GM12878 (cell line): ENCODE data around the gene NFASC. TPM values are rescaled to one million over a fixed set of nuclear protein-coding genes. Genes with fewer than 3 reads are reported as not detected.

Experiments used
- ATAC-seq: fragments of 200-7000 bp; cut with Tn5 transposase; 3 replicates; pipeline ENCODE4 v1.9.1; 2020; ENCODE audit warnings: mild to moderate bottlenecking, moderate library complexity
- BruUV-seq: library from RNA; stranded (reverse); fragments of 400-500 nt; replicated peaks from 2 replicates; lab custom pipeline; 2021; lab: Mats Ljungman, UMichigan
- CTCF ChIA-PET: fragments of 300-600 bp; sonication (Branson Sonifier 250); formaldehyde crosslinking; extraction: SDS; loops from one replicate; lab custom pipeline; 2021; ENCODE audit warnings: inconsistent platforms; lab: Yijun Ruan, JAX
- POLR2A ChIA-PET: fragments of 350-600 bp; formaldehyde crosslinking; extraction: SDS; loops from one replicate; lab custom pipeline; 2021; ENCODE audit warnings: inconsistent platforms; lab: Charles Lee
- RAD21 ChIA-PET: fragments of 300-600 bp; sonication (Branson Sonifier 250); formaldehyde crosslinking; loops from one replicate; lab custom pipeline; 2023; ENCODE audit warnings: antibody characterized with exemption; ENCODE audit not compliant: unreplicated experiment; lab: Charles Lee
- SMC1A ChIA-PET: fragments of 300-600 bp; sonication (Branson Sonifier 250); formaldehyde crosslinking; loops from one replicate; lab custom pipeline; 2023; ENCODE audit not compliant: unreplicated experiment, uncharacterized antibody; lab: Charles Lee
- DNase-seq: peaks from one replicate; pipeline ENCODE4 v3.0.0-alpha.2; 2011; ENCODE audit warnings: low read depth, low spot score
- FAIRE-seq: peaks from 3 replicates; lab custom pipeline; 2011; peaks lifted over from hg19 to GRCh38; lab: Jason Lieb, UNC
- H2AFZ ChIP-seq: 2 replicates; pipeline ENCODE4 v1.6.0; 2011; ENCODE audit warnings: low read depth, low read length, control low read depth; ENCODE audit not compliant: control insufficient read depth
- H3K27ac ChIP-seq: 2 replicates; pipeline ENCODE4 v1.5.1; 2011; ENCODE audit warnings: control low read depth; ENCODE audit not compliant: control insufficient read depth, insufficient read depth
- H3K27me3 ChIP-seq, 2 experiments: replicated peaks in 1 of 2; 2 replicates each; pipeline versions ENCODE4 v1.6.0 to v1.6.1; 2011; ENCODE audit warnings: low read length in 1 of 2; ENCODE audit not compliant: control insufficient read depth in 2 of 2, insufficient read depth in 2 of 2
- H3K36me3 ChIP-seq, 2 experiments: 2 replicates each; pipeline ENCODE4 v1.5.1; 2011; ENCODE audit warnings: low read length in 1 of 2; ENCODE audit not compliant: control insufficient read depth in 2 of 2, insufficient read depth in 2 of 2
- H3K4me1 ChIP-seq: 2 replicates; pipeline ENCODE4 v1.6.1; 2011; ENCODE audit warnings: mild to moderate bottlenecking, low read length, moderate library complexity, mixed read lengths; ENCODE audit not compliant: control insufficient read depth, insufficient read depth
- H3K4me2 ChIP-seq: 2 replicates; pipeline ENCODE4 v1.6.0; 2011; ENCODE audit warnings: control low read depth; ENCODE audit not compliant: control insufficient read depth, insufficient read depth
- H3K4me3 ChIP-seq: fragments of 200-600 bp; sonication (generic); 2 replicates; pipeline ENCODE4 v1.5.1; 2016
- H3K79me2 ChIP-seq: 2 replicates; pipeline ENCODE4 v1.6.0; 2011; ENCODE audit warnings: low read length; ENCODE audit not compliant: control insufficient read depth, insufficient read depth
- H3K9ac ChIP-seq: 2 replicates; pipeline ENCODE4 v1.8.0; 2011; ENCODE audit warnings: low read length, control low read depth, mixed read lengths; ENCODE audit not compliant: control insufficient read depth, insufficient read depth
- H3K9me3 ChIP-seq: replicated peaks from 3 replicates; pipeline ENCODE4 v1.5.1; 2011; ENCODE audit warnings: mild to moderate bottlenecking, low read length; ENCODE audit not compliant: control insufficient read depth, insufficient read depth
- H4K20me1 ChIP-seq: 2 replicates; pipeline ENCODE4 v1.6.0; 2011; ENCODE audit not compliant: control insufficient read depth, insufficient read depth
- CHD4 ChIP-seq: fragments of 200-600 bp; sonication (generic); IDR thresholded peaks from 2 replicates; pipeline ENCODE4 v1.6.1; 2016; ENCODE audit warnings: mild to moderate bottlenecking
- DPF2 ChIP-seq: fragments of 450-650 bp; IDR thresholded peaks from 2 replicates; pipeline ENCODE4 v1.6.1; 2017; ENCODE audit warnings: mild to moderate bottlenecking
- EED ChIP-seq: sonication (generic); IDR thresholded peaks from 2 replicates; pipeline ENCODE4 v1.6.1; 2016; ENCODE audit warnings: antibody characterized with exemption, low read depth
- LARP7 ChIP-seq: fragments of 450-650 bp; IDR thresholded peaks from 2 replicates; pipeline ENCODE4 v1.6.1; 2017; ENCODE audit warnings: mild to moderate bottlenecking
- MTA3 ChIP-seq: IDR thresholded peaks from 2 replicates; pipeline ENCODE4 v1.6.1; 2012; ENCODE audit warnings: low read length, inconsistent platforms, borderline replicate concordance
- NR2F1 ChIP-seq: fragments of 450-650 bp; conservative IDR thresholded peaks from 2 replicates; pipeline ENCODE4 v1.6.1; 2017; ENCODE audit warnings: mild to moderate bottlenecking
- PAX8 ChIP-seq: fragments of 450-650 bp; IDR thresholded peaks from 2 replicates; pipeline ENCODE4 v1.6.1; 2017; ENCODE audit warnings: mild to moderate bottlenecking, moderate library complexity
- PML ChIP-seq: IDR thresholded peaks from 2 replicates; pipeline ENCODE4 v1.6.1; 2012; ENCODE audit warnings: low read length, inconsistent platforms
- RBBP5 ChIP-seq: fragments of 200-600 bp; sonication (generic); conservative IDR thresholded peaks from 2 replicates; pipeline ENCODE4 v1.6.1; 2016
- RUNX3 ChIP-seq: IDR thresholded peaks from 2 replicates; pipeline ENCODE4 v1.6.1; 2012; ENCODE audit warnings: low read length, inconsistent platforms
- WGBS: methylation state at CpG from one replicate; pipeline ENCODE4 v1.1.6; 2016; ENCODE audit warnings: low lambda C conversion rate; ENCODE audit not compliant: insufficient replicate concordance, insufficient coverage; ENCODE audit errors: missing lambda C conversion rate; 5-methylcytosine and 5-hydroxymethylcytosine counted together
- in situ Hi-C: fragments of 300-500 bp; cut with MboI; formaldehyde crosslinking; loops from 9 replicates; pipeline ENCODE4 v1.14.3; 2018; ENCODE audit warnings: mixed read lengths
- intact Hi-C: fragments of 100-400 bp; cut with micrococcal nuclease; formaldehyde crosslinking; loops from one replicate; pipeline ENCODE4 v1.14.2; 2022; ENCODE audit not compliant: unreplicated experiment
- polyA plus RNA-seq, 11 experiments: library from polyadenylated mRNA; depleted of rRNA in 4 of 11; unstranded in 6 of 11; stranded (reverse) in 5 of 11; fragments of >200 nt; fragmentation: Nextera tagmentation in 4 of 11; fragmentation: Illumina TruSeq in 1 of 11; extraction: Ambion mirVana in 4 of 11; extraction: Trizol in 1 of 11; gene quantifications; 1 replicate in 1 of 11; 2 replicates in 10 of 11; pipeline versions ENCODE4 v1.2.1 to v1.2.3, GENCODE V29; 2011 to 2016; ENCODE audit warnings: inconsistent platforms in 2 of 11, missing spikeins in 2 of 11, low read depth in 1 of 11
- total RNA-seq, 4 experiments: library from RNA; depleted of rRNA in 3 of 4; stranded (reverse); fragments of >200 nt in 3 of 4; fragmentation: Illumina TruSeq in 1 of 4; extraction: Trizol in 1 of 4; gene quantifications; 2 replicates each; pipeline versions ENCODE4 v1.2.1 to v1.2.3, GENCODE V29; 2013 to 2021
- TF ChIP-seq, protein P1 (sequence below): fragments of 450-650 bp; formaldehyde crosslinking; IDR thresholded peaks from 2 replicates; pipeline ENCODE4 v1.5.0; 2022; ENCODE audit warnings: mild to moderate bottlenecking, missing genetic modification characterization
- TF ChIP-seq, protein P2 (sequence below): IDR thresholded peaks from 2 replicates; pipeline ENCODE4 v1.6.1; 2011; ENCODE audit warnings: low read depth, low read length, improper control_type of control experiment, borderline replicate concordance
- TF ChIP-seq, protein P3 (sequence below): fragments of 450-650 bp; IDR thresholded peaks from 2 replicates; pipeline ENCODE4 v1.6.1; 2017; ENCODE audit warnings: borderline replicate concordance
- TF ChIP-seq, protein P4 (sequence below): fragments of 450-650 bp; IDR thresholded peaks from 2 replicates; pipeline ENCODE4 v1.6.1; 2017; ENCODE audit warnings: mild to moderate bottlenecking, moderate library complexity

NFASC gene
- total and polyA plus RNA-seq, 10 of the 15 experiments (the other 5 are each of a cell fraction or from before 2014, with no cell fraction given), result 0.04 to 0.31 (median 0.12) TPM; not detected in 4

DNA sequence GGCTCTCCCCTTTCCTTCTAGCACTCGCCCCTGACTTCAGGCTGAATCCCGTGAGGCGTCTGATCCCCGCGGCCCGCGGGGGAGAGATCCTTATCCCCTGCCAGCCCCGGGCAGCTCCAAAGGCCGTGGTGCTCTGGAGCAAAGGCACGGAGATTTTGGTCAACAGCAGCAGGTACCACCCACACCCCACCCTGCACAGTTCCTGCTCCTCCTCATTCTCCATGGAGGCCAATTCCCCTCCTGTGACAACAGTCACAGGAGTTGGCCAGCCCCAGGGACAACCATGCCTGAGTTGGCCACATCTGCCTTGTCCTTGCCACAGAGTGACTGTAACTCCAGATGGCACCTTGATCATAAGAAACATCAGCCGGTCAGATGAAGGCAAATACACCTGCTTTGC is 193.6 kb downstream of the NFASC start (continued):
- TF ChIP-seq, protein P1, sequence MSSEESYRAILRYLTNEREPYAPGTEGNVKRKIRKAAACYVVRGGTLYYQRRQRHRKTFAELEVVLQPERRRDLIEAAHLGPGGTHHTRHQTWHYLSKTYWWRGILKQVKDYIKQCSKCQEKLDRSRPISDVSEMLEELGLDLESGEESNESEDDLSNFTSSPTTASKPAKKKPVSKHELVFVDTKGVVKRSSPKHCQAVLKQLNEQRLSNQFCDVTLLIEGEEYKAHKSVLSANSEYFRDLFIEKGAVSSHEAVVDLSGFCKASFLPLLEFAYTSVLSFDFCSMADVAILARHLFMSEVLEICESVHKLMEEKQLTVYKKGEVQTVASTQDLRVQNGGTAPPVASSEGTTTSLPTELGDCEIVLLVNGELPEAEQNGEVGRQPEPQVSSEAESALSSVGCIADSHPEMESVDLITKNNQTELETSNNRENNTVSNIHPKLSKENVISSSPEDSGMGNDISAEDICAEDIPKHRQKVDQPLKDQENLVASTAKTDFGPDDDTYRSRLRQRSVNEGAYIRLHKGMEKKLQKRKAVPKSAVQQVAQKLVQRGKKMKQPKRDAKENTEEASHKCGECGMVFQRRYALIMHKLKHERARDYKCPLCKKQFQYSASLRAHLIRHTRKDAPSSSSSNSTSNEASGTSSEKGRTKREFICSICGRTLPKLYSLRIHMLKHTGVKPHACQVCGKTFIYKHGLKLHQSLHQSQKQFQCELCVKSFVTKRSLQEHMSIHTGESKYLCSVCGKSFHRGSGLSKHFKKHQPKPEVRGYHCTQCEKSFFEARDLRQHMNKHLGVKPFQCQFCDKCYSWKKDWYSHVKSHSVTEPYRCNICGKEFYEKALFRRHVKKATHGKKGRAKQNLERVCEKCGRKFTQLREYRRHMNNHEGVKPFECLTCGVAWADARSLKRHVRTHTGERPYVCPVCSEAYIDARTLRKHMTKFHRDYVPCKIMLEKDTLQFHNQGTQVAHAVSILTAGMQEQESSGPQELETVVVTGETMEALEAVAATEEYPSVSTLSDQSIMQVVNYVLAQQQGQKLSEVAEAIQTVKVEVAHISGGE (CRISPR knock-in tag), result no peak
- TF ChIP-seq, protein P2, sequence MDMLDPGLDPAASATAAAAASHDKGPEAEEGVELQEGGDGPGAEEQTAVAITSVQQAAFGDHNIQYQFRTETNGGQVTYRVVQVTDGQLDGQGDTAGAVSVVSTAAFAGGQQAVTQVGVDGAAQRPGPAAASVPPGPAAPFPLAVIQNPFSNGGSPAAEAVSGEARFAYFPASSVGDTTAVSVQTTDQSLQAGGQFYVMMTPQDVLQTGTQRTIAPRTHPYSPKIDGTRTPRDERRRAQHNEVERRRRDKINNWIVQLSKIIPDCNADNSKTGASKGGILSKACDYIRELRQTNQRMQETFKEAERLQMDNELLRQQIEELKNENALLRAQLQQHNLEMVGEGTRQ, result no peak
- TF ChIP-seq MTA3 (no peak), PAX8 (no peak)
- TF ChIP-seq, all 136 proteins: peak for 0

DNA sequence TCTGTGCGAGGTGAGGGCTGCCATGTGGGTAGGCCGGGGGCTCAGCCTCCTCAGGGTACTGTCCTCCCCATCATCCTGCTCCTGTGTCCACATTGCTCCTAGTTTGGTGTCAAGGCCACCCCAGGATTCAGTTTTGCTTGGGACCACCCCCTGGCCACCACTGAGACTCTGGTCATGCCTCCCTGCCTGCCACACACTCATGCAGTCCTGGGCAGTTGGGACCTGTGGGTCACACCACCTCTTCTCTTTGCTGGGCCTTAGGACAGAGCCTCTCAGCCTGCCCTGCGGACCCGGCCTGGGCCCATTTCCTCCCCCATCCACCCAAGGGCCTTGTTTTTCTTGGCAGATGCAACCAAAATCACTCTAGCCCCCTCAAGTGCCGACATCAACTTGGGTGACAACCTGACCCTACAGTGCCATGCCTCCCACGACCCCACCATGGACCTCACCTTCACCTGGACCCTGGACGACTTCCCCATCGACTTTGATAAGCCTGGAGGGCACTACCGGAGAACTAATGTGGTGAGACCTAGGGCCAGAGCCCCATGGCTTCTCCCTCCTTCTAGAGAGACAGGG is 194.2 kb downstream of the NFASC start:
- CTCF ChIA-PET, result interaction anchor here (1.4 to 6.8 kb wide), 2 partner anchors 74 to 191 kb away, joined by 3 to 151 read pairs; no protein-coding TSS in a partner anchor
- Histone ChIP-seq H3K36me3 (no peaks in the 10 kb centered on the region), H2AFZ (no peak overlapping the region), H3K4me2 (no peak overlapping the region), H3K9ac (no peak overlapping the region), H3K4me3 (no peak overlapping the region), H4K20me1 (no peaks in the 10 kb centered on the region), H3K79me2 (no peaks in the 10 kb centered on the region), H3K27me3 (no peaks in the 10 kb centered on the region), H3K4me1 (no peaks in the 10 kb centered on the region), H3K9me3 (no peaks in the 10 kb centered on the region), H3K27ac (no peak overlapping the region)
- ATAC-seq (no peak), FAIRE-seq (no peak), DNase-seq (no peak)
- POLR2A ChIA-PET, result no interaction called here
- 19% methylated on average over 9 of the region's 9 CpGs for WGBS
- RAD21 ChIA-PET, result interaction anchor here (1.0 to 4.7 kb wide), 2 partner anchors 72 to 75 kb away, joined by 3 to 81 read pairs; no protein-coding TSS in a partner anchor
- in situ Hi-C loops (loop anchor here (5.0 kb wide), 1 partner anchor 88 kb away; no protein-coding TSS in a partner anchor), intact Hi-C loops (no loop called here)
- BruUV-seq, result no TSS peak
- SMC1A ChIA-PET, result no interaction called here
- TF ChIP-seq, protein P3, sequence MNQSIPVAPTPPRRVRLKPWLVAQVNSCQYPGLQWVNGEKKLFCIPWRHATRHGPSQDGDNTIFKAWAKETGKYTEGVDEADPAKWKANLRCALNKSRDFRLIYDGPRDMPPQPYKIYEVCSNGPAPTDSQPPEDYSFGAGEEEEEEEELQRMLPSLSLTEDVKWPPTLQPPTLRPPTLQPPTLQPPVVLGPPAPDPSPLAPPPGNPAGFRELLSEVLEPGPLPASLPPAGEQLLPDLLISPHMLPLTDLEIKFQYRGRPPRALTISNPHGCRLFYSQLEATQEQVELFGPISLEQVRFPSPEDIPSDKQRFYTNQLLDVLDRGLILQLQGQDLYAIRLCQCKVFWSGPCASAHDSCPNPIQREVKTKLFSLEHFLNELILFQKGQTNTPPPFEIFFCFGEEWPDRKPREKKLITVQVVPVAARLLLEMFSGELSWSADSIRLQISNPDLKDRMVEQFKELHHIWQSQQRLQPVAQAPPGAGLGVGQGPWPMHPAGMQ, result no peak
- TF ChIP-seq RUNX3, result no peak
- TF ChIP-seq, protein P4, sequence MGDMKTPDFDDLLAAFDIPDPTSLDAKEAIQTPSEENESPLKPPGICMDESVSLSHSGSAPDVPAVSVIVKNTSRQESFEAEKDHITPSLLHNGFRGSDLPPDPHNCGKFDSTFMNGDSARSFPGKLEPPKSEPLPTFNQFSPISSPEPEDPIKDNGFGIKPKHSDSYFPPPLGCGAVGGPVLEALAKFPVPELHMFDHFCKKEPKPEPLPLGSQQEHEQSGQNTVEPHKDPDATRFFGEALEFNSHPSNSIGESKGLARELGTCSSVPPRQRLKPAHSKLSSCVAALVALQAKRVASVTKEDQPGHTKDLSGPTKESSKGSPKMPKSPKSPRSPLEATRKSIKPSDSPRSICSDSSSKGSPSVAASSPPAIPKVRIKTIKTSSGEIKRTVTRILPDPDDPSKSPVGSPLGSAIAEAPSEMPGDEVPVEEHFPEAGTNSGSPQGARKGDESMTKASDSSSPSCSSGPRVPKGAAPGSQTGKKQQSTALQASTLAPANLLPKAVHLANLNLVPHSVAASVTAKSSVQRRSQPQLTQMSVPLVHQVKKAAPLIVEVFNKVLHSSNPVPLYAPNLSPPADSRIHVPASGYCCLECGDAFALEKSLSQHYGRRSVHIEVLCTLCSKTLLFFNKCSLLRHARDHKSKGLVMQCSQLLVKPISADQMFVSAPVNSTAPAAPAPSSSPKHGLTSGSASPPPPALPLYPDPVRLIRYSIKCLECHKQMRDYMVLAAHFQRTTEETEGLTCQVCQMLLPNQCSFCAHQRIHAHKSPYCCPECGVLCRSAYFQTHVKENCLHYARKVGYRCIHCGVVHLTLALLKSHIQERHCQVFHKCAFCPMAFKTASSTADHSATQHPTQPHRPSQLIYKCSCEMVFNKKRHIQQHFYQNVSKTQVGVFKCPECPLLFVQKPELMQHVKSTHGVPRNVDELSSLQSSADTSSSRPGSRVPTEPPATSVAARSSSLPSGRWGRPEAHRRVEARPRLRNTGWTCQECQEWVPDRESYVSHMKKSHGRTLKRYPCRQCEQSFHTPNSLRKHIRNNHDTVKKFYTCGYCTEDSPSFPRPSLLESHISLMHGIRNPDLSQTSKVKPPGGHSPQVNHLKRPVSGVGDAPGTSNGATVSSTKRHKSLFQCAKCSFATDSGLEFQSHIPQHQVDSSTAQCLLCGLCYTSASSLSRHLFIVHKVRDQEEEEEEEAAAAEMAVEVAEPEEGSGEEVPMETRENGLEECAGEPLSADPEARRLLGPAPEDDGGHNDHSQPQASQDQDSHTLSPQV, result no peak
- no peak for TF ChIP-seq RBBP5
- TF ChIP-seq DPF2, result no peak
- no peak for TF ChIP-seq EED
- TF ChIP-seq CHD4, result no peak
- no peak for TF ChIP-seq LARP7
- no peak for TF ChIP-seq NR2F1
- no peak for TF ChIP-seq PML
